Stimulated activated CD8-positive, alpha-beta memory T cell treated with anti-CD3 and anti-CD28 coated beads, Interleukin-12 subunit alpha, Interleukin-12 subunit beta, amount 100 ng/mL, for 24 hours (primary cell): ENCODE data around the gene DVL1.

Experiments
- DNase-seq: peaks from one replicate; pipeline ENCODE4 v3.0.0-alpha.2; 2020; ENCODE audit errors: extremely low read depth

DVL1 gene

DNA sequence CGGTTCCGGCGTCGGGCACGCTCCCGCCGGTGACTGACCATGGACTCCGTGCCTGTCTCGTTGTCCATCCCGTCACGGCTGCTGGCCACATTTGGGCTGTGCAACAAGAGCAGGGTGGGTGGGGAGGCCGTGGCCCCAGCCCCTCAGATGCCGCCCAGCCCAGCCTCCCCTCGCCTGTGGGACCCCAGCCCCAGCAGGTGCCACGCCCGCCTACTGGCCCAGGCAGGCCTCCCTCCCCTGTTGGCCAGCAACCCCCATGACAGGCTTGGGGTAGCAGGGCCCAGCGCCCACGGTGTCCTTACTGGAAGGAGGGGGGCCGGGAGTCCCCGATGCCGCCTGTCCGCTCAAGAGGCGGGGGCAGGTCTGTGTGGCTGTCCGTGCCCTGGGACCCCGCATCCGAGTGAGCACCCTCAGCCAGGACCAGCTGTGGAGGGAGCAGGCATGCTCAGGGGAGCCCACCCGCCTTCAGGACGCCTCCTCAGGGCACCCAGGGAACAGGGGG lies 7.1 kb downstream of the DVL1 start:
- DNase-seq: no peak

DNA sequence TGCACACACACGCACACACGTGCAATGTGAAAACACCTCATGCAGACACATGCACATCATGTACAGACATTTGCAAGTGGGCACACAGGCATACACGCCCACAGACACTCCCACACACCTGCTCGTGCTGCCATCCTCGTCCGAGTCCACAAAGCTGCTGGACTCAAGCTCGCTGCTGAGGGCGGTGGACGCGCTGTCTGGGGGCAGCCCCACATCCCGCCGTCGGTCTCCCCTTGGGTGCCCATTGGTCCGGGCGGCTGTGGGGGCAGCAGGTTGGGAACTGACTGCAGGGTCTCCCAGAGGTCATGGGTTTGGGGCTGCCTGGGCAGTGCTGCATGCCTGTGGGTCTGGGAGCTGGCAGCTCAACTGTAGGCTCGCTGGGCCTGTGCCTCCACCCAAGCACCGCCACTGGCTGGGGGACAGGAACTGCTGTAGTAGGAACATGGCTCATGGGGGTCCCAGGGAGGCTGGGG lies 7.6 kb downstream of the DVL1 start:
- DNase-seq: no peak

DNA sequence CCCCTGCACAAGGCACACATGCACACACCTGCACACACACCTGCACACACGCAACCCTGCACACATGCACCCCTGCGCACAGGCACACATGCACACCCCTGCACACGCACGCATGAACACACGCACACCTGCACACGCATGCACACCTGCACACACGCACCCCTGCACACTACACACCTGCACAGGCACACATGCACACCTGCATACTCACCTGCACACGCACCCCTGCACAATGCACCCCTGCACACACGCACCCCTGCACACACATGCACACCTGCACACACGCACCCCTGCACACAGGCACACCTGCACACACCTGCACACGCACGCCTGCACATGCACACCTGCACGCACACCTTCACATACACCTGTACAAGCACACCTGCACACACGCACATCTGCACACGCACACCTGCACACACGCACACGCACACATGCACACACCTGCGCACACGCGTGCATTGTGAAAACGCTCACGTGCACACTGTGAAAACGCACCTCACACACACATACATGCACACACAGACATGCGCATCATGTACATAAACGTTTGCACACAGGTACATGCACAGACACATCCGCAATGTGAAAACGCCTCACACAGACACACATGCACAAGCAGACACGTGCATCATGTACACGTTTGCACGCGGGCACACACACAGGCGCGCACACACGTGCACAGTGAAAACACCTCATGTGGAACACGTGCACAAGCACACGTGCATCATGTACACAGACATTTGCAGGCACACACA lies 8.2 kb downstream of the DVL1 start:
- no peak for DNase-seq

DNA sequence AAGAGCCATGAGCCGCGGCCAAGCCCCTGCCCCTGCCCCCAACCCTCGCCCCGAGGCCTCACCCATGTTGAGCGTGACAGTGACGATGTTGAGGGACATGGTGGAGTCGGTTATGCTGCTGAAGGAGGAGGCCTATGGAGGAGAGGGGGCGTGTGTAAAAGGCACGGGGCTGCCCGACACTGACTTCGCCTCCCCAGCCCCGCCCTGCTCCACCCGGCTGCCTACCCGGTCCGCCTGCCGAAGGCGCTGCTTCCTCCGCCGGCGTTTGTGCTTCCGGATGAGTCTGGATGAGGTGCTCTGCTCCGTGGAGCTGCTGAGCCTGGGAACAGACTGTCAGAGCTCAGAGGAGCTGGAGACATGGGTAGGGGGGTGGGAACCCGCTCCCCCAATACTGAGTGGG lies 9.0 kb downstream of the DVL1 start:
- no peak for DNase-seq

DNA sequence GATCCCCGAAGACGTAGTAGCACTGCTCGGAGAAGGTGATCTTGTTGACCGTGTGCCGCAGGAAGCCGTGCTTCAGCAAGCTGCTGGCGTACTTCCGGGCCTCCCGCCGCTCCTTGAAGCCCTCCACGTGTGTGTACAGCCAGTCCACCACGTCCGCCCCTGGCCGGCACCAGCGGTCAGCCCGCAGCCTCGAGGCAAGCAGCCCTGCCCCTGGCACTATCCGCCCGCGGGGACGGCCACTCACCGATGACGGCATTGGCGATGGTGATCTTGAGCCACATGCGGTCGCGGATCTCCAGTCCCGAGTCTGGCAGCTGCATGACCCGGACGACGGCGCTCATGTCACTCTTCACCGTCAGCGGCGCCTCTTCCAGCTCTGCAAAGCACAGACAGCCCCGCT lies 10.9 kb downstream of the DVL1 start:
- no peak for DNase-seq

DNA sequence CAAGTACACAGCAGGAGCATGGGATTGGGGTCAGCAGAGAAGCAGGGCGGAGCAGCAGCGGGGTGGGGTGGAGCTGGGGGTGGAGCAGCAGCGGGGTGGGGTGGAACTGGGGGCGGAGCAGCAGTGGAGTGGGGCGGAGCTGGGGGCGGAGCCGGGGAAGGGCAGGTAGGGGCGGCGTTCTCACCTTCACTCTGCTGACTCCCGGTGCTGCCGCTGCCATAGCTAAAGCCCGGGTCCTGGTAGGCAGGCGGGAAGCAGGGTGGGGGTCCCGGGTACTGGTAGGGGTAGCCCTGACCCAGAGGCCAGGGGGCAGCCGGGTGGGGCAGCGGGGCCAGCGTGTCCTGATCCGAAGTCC lies 11.4 kb downstream of the DVL1 start:
- DNase-seq: no peak

DNA sequence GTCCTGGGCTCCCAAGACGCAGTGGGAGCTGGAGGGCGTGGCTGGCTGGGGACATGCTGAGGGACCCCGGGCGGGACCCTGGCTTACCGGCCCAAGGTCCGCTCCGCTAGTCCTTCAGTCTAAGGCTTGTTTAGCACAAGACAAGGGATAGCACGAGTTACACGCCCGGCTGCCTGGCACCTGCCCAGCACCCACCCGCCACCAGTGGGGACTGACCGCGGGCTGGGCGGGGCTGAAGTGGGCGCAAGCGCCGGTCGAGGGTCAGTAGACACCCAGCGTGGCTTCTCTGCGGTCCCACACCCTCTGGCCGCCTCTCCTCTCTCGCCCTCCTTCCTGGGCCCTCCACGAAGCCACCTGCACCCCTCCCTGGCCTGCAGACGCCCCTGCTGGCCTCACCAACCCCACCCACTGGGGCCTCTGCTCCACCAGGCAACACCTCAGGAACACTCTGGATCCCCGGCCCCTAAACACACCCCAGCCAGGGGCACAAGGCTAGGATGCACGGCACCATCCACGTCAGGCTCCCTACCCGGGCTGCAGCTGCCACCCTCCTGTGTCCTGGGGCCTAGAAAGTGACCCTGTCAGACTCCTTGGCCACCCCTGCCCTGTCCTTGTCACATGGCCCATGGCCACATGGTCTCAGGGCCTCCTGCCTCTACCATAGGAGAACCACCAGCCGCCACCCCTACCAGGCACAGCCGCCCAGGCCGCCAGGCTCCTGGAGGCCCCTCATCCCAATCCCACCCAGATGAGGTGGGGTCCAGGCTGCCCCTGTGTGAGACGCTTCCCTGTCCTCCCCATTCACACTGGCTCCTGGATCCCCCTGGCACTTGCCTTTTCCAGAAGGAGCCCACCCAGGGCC lies 12.1 kb downstream of the DVL1 start:
- no peak for DNase-seq

DNA sequence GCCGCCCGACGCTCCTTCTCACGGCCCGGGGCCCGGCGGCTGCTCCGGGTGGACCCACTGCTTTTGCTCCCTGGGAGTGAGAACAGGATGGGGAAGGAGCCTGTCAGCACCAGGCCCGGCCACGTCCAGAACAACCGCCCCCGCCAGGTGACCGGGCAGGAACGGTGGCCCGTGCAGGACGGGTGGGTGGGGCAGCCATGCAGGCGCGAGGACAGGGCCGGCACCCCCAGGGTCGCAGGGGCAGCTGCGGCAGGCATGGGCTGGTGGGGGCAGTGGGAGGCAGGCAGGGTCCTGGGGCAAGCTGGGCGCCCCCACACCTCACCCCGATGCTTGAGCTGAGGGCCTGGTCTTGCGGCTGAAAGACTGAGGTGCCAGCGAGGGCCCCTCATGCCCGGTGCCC lies 12.8 kb downstream of the DVL1 start:
- no peak for DNase-seq

DNA sequence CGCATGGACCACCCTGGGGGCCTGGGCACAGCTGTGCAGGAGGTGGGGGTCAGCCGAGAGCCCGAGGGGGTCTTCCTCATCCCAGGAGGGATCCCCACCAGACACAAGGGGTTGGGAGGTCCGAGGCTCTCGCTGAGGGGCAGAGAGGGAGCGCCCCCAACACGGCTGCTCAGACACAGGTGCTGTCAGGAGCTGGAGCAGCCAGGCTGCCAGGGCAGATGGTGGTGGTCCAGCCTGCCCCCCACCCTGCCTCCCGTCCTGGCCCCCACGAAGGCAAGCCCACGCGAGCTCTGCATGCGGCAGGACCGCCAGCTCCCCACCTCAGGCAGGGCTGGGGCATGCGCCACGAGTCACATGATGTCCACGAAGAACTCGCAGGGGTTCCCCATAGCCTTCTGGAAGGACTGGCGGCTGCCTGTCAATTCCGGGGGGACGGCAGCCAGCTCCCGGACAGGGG lies 13.4 kb downstream of the DVL1 start:
- no peak for DNase-seq

DNA sequence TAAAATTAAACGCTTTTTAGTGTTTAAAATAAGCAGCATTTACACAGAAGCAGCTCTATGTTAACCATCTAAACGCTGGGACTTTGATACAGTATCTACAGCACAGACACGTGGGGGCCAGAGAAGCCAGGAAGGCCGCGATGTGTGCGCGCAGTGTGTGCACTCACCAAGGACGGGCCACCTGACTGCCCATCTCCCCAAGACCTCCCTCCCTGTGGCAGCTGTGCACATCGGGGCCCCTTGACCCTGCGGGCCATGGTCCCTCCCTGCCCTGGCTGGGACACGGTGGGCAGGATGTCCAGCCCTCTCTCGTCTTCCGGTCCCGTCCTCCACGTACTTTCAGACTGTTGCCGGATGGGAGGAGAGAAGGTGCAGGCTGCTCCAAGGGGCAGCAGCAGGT lies 13.9 kb downstream of the DVL1 start:
- no peak for DNase-seq

DNA sequence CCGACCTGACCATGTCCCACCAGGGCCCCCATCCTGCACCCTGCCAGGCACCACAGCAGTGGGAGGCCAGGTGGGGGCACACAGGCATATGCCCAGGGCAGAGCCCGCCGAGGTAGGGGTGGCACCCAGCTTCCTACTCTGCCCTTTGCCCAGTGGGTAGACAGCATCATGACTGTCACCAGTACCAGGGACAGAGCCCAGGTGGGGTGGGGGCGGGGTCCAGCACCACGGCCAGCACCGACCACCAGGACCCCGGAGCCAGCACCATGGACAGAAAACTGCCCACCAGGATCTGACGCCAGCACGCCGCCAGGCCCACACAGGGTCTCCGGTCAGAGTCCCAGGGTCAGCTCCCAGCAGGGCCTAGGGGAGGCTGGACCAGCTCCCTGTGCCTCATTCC lies 14.4 kb downstream of the DVL1 start:
- DNase-seq: no peak

DNA sequence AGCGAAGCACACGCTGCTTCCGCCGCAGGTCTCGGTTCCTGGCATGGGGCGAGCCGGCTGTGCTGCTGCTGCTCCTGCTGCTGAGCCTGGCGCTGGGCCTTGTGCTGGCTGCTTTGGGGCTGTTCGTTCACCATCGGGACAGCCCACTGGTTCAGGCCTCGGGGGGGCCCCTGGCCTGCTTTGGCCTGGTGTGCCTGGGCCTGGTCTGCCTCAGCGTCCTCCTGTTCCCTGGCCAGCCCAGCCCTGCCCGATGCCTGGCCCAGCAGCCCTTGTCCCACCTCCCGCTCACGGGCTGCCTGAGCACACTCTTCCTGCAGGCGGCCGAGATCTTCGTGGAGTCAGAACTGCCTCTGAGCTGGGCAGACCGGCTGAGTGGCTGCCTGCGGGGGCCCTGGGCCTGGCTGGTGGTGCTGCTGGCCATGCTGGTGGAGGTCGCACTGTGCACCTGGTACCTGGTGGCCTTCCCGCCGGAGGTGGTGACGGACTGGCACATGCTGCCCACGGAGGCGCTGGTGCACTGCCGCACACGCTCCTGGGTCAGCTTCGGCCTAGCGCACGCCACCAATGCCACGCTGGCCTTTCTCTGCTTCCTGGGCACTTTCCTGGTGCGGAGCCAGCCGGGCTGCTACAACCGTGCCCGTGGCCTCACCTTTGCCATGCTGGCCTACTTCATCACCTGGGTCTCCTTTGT lies 15.5 kb downstream of the DVL1 start:
- DNase-seq: no peak

DNA sequence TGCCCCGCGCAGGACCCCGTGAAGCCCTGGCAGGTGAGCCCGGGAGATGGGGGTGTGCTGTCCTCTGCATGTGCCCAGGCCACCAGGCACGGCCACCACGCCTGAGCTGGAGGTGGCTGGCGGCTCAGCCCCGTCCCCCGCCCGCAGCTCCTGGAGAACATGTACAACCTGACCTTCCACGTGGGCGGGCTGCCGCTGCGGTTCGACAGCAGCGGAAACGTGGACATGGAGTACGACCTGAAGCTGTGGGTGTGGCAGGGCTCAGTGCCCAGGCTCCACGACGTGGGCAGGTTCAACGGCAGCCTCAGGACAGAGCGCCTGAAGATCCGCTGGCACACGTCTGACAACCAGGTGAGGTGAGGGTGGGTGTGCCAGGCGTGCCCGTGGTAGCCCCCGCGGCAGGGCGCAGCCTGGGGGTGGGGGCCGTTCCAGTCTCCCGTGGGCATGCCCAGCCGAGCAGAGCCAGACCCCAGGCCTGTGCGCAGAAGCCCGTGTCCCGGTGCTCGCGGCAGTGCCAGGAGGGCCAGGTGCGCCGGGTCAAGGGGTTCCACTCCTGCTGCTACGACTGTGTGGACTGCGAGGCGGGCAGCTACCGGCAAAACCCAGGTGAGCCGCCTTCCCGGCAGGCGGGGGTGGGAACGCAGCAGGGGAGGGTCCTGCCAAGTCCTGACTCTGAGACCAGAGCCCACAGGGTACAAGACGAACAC lies 16.3 kb downstream of the DVL1 start:
- DNase-seq: no peak

DNA sequence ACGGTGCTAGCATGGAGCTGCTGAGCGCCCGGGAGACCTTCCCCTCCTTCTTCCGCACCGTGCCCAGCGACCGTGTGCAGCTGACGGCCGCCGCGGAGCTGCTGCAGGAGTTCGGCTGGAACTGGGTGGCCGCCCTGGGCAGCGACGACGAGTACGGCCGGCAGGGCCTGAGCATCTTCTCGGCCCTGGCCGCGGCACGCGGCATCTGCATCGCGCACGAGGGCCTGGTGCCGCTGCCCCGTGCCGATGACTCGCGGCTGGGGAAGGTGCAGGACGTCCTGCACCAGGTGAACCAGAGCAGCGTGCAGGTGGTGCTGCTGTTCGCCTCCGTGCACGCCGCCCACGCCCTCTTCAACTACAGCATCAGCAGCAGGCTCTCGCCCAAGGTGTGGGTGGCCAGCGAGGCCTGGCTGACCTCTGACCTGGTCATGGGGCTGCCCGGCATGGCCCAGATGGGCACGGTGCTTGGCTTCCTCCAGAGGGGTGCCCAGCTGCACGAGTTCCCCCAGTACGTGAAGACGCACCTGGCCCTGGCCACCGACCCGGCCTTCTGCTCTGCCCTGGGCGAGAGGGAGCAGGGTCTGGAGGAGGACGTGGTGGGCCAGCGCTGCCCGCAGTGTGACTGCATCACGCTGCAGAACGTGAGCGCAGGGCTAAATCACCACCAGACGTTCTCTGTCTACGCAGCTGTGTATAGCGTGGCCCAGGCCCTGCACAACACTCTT lies 17.0 kb downstream of the DVL1 start:
- DNase-seq: no peak

DNA sequence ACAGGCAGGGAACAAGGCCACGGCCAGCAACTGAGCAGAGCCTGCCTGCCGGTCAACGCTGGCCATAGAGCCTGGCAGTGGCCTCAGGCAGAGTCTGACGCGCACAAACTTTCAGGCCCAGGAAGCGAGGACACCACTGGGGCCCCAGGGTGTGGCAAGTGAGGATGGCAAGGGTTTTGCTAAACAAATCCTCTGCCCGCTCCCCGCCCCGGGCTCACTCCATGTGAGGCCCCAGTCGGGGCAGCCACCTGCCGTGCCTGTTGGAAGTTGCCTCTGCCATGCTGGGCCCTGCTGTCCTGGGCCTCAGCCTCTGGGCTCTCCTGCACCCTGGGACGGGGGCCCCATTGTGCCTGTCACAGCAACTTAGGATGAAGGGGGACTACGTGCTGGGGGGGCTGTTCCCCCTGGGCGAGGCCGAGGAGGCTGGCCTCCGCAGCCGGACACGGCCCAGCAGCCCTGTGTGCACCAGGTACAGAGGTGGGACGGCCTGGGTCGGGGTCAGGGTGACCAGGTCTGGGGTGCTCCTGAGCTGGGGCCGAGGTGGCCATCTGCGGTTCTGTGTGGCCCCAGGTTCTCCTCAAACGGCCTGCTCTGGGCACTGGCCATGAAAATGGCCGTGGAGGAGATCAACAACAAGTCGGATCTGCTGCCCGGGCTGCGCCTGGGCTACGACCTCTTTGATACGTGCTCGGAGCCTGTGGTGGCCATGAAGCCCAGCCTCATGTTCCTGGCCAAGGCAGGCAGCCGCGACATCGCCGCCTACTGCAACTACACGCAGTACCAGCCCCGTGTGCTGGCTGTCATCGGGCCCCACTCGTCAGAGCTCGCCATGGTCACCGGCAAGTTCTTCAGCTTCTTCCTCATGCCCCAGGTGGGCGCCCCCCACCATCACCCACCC lies 17.9 kb downstream of the DVL1 start, which contains the start of gene TAS1R3:
TAS1R3 (plus strand) TSS at position 213 of the 898 bp plus-strand sequence; CDS start at position 279, 66 bp downstream.
- DNase-seq: no peak

DNA sequence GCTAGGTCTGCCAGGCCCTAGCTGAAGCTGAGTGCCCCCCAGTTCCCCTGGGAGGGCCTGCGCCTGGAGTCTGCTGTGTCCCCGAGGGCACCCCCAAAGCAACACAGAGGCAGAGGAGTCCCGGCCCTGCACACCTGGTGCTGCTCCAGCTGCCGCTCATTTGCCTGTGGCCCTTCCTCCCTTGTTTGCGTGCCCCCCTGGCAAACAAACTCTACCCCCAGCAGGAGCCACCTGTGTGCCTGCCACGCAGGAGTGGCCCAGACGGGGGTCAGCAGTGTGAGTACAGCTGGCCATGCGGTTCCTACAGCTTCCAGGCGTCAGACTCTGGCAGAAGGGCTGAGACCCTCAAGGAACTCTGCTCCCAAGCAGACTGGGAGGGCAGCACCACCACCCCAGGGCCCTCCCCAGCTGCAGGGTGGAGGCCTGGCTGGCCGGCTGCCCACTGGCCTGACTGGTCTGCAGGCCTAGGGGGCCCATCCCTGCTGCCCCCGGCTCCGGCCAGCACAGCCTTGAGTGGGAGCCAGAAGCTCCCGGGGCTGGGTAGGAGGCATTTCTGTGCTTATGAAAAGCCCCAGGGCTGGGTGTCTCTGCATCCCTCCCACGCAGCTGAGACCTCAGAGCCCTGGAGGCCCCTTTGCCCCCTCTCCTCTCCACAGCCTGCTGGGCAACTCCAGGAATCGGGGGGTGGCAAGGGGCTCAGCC lies 18.7 kb downstream of the DVL1 start:
- no peak for DNase-seq

DNA sequence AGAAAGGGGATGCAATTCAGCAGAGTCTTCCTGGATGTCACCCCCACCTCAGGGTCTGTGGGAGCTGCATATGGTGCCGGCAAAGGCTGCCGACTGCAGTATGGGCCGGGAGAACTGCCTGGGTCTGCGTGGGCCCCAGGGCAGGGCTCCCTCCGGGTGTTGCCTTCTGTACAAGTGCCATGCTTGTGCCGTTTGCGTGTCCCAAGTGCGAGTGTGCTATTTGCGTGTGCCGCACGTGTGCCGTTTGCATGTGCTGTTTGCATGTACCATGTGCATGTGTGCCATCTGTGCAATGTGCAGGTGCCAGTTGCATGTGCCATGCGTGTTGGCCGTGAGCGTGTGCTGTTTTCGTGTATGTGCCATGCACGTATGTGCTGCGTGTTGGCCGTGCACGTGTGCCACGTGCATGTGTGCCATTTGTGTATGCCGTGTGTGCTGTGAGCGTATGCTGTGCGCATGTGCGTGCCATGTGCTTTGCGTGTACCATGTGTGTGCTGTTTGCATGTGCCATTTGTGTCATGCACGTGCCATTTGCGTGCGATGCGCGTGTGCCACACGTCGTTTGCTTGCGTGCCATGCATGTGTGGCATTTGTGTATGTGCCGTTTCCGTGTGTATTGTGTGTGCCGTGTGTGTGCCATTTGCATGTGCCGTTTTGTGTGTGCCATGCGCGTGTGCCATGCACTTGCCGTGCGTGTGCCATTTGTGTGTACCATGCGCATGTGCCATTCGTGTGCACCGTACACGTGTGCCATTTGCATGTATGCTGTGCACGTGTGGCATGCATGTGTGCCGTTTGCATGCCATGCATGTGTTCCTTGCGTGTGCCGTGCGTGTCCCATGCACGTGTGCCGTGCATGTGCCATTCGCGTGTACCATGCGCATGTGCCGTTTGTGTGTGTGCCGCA lies 19.7 kb downstream of the DVL1 start:
- no peak for DNase-seq

DNA sequence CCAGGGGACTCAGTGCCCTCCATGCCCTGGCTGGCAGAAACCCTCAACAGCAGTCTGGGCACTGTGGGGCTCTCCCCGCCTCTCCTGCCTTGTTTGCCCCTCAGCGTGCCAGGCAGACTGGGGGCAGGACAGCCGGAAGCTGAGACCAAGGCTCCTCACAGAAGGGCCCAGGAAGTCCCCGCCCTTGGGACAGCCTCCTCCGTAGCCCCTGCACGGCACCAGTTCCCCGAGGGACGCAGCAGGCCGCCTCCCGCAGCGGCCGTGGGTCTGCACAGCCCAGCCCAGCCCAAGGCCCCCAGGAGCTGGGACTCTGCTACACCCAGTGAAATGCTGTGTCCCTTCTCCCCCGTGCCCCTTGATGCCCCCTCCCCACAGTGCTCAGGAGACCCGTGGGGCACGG lies 21.0 kb downstream of the DVL1 start:
- no peak for DNase-seq
